Measurements from ENCODE around the gene PLEKHM2. TPM values are rescaled to one million over a fixed set of nuclear protein-coding genes. Genes with fewer than 3 reads are reported as not detected.

Gene PLEKHM2
- total RNA-seq, 5 donors from 2014 or later (not counting 1 experiment from before 2014, with no cell fraction given) = 52.5 to 65.2 (median 59.6) TPM

GRCh38 chr1:15750924-15751323 is 66.8 kb downstream of the PLEKHM2 start:
- H3K4me1 Mint-ChIP-seq = peaks cover 0 to 3% (median 2%) of the 10 kb centered on the region in 3 donors
- H3K27me3 ChIP-seq (replicated peaks in 1 of 2; ENCODE audit: control insufficient read depth in 2 of 2, extremely low read depth in 1 of 2, insufficient read depth in 2 of 2, low read length in 1 of 2) = peaks cover 2 to 34% of the 10 kb centered on the region in 2 experiments
- no peak overlapping the region for H3K27ac ChIP-seq (ENCODE audit: low read length)
- DNase-seq (no peak), ATAC-seq (replicated peaks in 1 of 4) (no peak)
- H3K27me3 Mint-ChIP-seq = peaks cover 9 to 20% of the 10 kb centered on the region in 2 donors
- WGBS (ENCODE audit: insufficient coverage) = 81% methylated on average over 6 of the region's 12 CpGs
- ChIA-PET CTCF (no interaction called here), POLR2A (no interaction called here)
- H3K4me1 ChIP-seq (ENCODE audit: control insufficient read depth in 1 of 2, extremely low read depth in 1 of 2, insufficient read depth in 2 of 2, low read length in 2 of 2) = peaks cover 0 to 3% of the 10 kb centered on the region in 2 experiments
- no peaks in the 10 kb centered on the region for H3K9me3 Mint-ChIP-seq
- no peaks in the 10 kb centered on the region for H3K9me3 ChIP-seq
- no peak overlapping the region for H3K4me3 ChIP-seq (ENCODE audit: control insufficient read depth in 1 of 2, extremely low read depth in 1 of 2, low read length in 1 of 2)
- H3K36me3 ChIP-seq (ENCODE audit: control insufficient read depth in 2 of 2, extremely low read depth in 1 of 2, insufficient read depth in 1 of 2, low read length in 1 of 2) = no peaks in the 10 kb centered on the region
- no peak overlapping the region for H3K4me3 Mint-ChIP-seq
- H3K27ac Mint-ChIP-seq = no peak overlapping the region
- H3K36me3 Mint-ChIP-seq = no peaks in the 10 kb centered on the region

DNA sequence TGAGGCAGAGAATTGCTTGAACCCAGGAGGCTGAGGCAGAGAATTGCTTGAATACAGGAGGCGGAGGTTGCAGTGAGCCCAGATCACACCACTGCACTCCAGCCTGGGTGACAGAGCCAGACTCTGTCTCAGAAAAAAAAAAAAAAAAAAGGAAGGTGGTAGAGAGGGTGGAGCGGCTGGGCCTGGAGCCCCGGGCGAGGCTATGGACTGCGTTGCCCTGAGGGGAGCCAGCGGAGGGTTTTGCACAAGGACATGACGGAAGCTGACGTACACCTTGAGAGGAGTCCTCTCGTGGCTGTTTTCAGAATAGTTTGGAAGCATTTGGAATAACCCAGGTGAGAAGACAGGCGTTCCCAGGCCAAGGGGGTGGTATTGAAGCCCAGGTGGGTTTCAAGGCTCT is 67.6 kb downstream of the PLEKHM2 start:
- ATAC-seq (replicated peaks in 1 of 4) (no peak), DNase-seq (no peak)
- 92% methylated on average over 10 of the region's 10 CpGs for WGBS (ENCODE audit: insufficient coverage)
- Mint-ChIP-seq H3K9me3 (no peaks in the 10 kb centered on the region), H3K36me3 (no peaks in the 10 kb centered on the region), H3K27ac (no peak overlapping the region), H3K4me1 (peaks cover 7 to 11% (median 10%) of the 10 kb centered on the region in 3 donors), H3K27me3 (peaks cover 13 to 27% of the 10 kb centered on the region in 2 donors), H3K4me3 (no peak overlapping the region)
- H3K27ac ChIP-seq (ENCODE audit: low read length) = no peak overlapping the region
- H3K4me1 ChIP-seq (ENCODE audit: control insufficient read depth in 1 of 2, extremely low read depth in 1 of 2, insufficient read depth in 2 of 2, low read length in 2 of 2) = peaks cover 2 to 10% of the 10 kb centered on the region in 2 experiments
- ChIA-PET POLR2A (no interaction called here), CTCF (no interaction called here)
- peaks cover 3 to 41% of the 10 kb centered on the region in 2 experiments for H3K27me3 ChIP-seq (replicated peaks in 1 of 2; ENCODE audit: control insufficient read depth in 2 of 2, extremely low read depth in 1 of 2, insufficient read depth in 2 of 2, low read length in 1 of 2)
- H3K9me3 ChIP-seq = no peaks in the 10 kb centered on the region
- H3K4me3 ChIP-seq (ENCODE audit: control insufficient read depth in 1 of 2, extremely low read depth in 1 of 2, low read length in 1 of 2) = no peak overlapping the region
- H3K36me3 ChIP-seq (ENCODE audit: control insufficient read depth in 2 of 2, extremely low read depth in 1 of 2, insufficient read depth in 1 of 2, low read length in 1 of 2) = no peaks in the 10 kb centered on the region

DNA sequence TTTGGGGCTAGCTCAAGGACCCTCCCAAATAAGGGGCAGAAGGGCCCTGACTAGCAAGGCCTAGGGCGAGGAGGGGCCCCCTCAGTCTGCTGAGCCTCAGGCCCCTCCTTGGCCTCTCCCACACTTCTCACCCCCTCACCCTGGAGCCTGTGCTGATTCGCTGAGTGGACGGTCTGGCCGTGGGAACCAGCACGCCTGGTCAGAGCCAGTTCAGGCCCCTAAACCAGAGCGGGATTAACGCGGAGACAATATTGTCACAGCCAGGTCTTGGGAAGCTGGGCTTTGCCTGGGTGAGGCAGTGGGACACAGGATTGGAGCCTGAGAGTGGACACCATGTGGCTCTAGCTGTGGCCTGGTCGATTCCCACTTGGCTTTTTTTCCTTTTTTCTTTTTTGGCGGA is 69.7 kb downstream of the PLEKHM2 start:
- ATAC-seq (replicated peaks in 1 of 4) = no peak
- H3K4me3 Mint-ChIP-seq = no peak overlapping the region
- H3K27ac Mint-ChIP-seq = no peak overlapping the region
- H3K4me3 ChIP-seq (ENCODE audit: control insufficient read depth in 1 of 2, extremely low read depth in 1 of 2, low read length in 1 of 2) = no peak overlapping the region
- H3K4me1 ChIP-seq (ENCODE audit: control insufficient read depth in 1 of 2, extremely low read depth in 1 of 2, insufficient read depth in 2 of 2, low read length in 2 of 2) = peaks cover 4 to 24% of the 10 kb centered on the region in 2 experiments
- peaks cover 17 to 40% of the 10 kb centered on the region in 2 donors for H3K27me3 Mint-ChIP-seq
- H3K9me3 ChIP-seq = no peaks in the 10 kb centered on the region
- no peaks in the 10 kb centered on the region for H3K36me3 ChIP-seq (ENCODE audit: control insufficient read depth in 2 of 2, extremely low read depth in 1 of 2, insufficient read depth in 1 of 2, low read length in 1 of 2)
- 94% methylated on average over 8 of the region's 10 CpGs for WGBS (ENCODE audit: insufficient coverage)
- no peaks in the 10 kb centered on the region for H3K9me3 Mint-ChIP-seq
- DNase-seq = no peak
- POLR2A ChIA-PET = no interaction called here
- H3K36me3 Mint-ChIP-seq = no peaks in the 10 kb centered on the region
- H3K27ac ChIP-seq (ENCODE audit: low read length) = no peak overlapping the region
- peaks cover 6 to 49% of the 10 kb centered on the region in 2 experiments for H3K27me3 ChIP-seq (replicated peaks in 1 of 2; ENCODE audit: control insufficient read depth in 2 of 2, extremely low read depth in 1 of 2, insufficient read depth in 2 of 2, low read length in 1 of 2)
- CTCF ChIA-PET = no interaction called here
- peaks cover 12 to 21% (median 18%) of the 10 kb centered on the region in 3 donors for H3K4me1 Mint-ChIP-seq

DNA sequence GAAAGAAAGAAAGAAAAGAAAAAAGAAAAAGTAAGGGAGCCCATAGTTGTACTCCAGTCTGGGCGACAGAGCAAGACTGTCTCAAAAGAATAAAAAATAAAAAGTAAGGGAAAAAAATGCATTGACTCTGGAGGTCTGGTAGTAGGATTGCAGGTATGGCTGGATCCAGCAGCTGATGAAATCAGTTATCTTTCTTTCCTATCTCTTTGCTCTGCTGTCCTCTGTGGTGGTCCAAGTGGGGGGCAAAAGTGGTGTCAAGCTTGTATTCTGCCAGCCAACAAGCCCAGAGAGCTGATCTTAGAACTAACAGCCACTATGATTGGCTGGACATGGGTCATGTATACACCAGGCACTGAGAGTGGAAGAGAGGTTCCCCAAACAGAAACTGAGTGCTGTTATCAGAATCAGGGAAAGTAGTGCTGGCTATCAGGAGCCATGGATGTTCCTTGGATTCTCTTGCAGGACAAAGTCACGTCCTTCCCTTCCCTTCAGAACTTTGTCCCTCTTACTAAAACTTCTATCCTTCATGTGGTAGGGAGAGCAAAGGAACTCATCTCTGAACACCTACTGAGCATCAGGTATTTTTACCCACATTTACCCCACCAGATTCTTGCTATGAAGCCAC is 71.0 kb downstream of the PLEKHM2 start:
- Histone ChIP-seq H3K36me3 (ENCODE audit: control insufficient read depth in 2 of 2, extremely low read depth in 1 of 2, insufficient read depth in 1 of 2, low read length in 1 of 2) (no peaks in the 10 kb centered on the region), H3K4me1 (ENCODE audit: control insufficient read depth in 1 of 2, extremely low read depth in 1 of 2, insufficient read depth in 2 of 2, low read length in 2 of 2) (peaks cover 4 to 33% of the 10 kb centered on the region in 2 experiments), H3K27ac (ENCODE audit: low read length) (no peak overlapping the region), H3K4me3 (ENCODE audit: control insufficient read depth in 1 of 2, extremely low read depth in 1 of 2, low read length in 1 of 2) (no peak overlapping the region), H3K27me3 (replicated peaks in 1 of 2; ENCODE audit: control insufficient read depth in 2 of 2, extremely low read depth in 1 of 2, insufficient read depth in 2 of 2, low read length in 1 of 2) (peaks cover 6 to 54% of the 10 kb centered on the region in 2 experiments), H3K9me3 (no peaks in the 10 kb centered on the region)
- Mint-ChIP-seq H3K27me3 (peaks cover 24 to 47% of the 10 kb centered on the region in 2 donors), H3K36me3 (no peaks in the 10 kb centered on the region), H3K4me3 (no peak overlapping the region), H3K9me3 (no peaks in the 10 kb centered on the region), H3K27ac (no peak overlapping the region), H3K4me1 (peaks cover 14 to 23% (median 18%) of the 10 kb centered on the region in 3 donors)
- DNase-seq (no peak), ATAC-seq (replicated peaks in 1 of 4) (no peak)
- CTCF ChIA-PET = no interaction called here
- POLR2A ChIA-PET = interaction anchor here in 1 of 2 donors (0.6 kb wide), 1 partner anchor 137 kb away, joined by 8 read pairs; no protein-coding TSS in a partner anchor
- no CpG with 5 or more reads among the region's 2 CpGs for WGBS (ENCODE audit: insufficient coverage)

DNA sequence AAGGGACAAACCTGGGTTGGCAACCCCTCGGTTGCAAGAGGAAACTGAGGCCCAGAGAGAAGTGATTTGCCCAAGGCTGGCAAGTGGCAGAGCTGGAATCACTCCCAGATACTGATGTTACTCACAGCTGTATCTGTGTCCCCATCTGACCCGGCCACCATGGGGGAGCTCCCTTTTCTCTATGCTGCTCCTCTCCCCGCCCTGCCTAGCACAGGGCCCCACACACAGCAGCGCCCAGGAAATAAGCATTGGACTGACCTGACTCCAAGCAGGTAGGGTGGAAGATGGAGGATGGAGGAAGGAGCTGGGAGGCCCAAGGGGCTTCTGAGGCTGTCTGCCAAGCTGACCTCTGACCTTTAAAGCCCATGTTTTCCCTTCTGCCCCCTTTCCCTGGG is 71.5 kb downstream of the PLEKHM2 start:
- CTCF ChIA-PET = no interaction called here
- H3K27me3 Mint-ChIP-seq = peaks cover 26 to 50% of the 10 kb centered on the region in 2 donors
- H3K27ac Mint-ChIP-seq = no peak overlapping the region
- Histone ChIP-seq H3K4me3 (ENCODE audit: control insufficient read depth in 1 of 2, extremely low read depth in 1 of 2, low read length in 1 of 2) (no peak overlapping the region), H3K4me1 (ENCODE audit: control insufficient read depth in 1 of 2, extremely low read depth in 1 of 2, insufficient read depth in 2 of 2, low read length in 2 of 2) (peaks cover 4 to 33% of the 10 kb centered on the region in 2 experiments), H3K36me3 (ENCODE audit: control insufficient read depth in 2 of 2, extremely low read depth in 1 of 2, insufficient read depth in 1 of 2, low read length in 1 of 2) (no peaks in the 10 kb centered on the region), H3K27me3 (replicated peaks in 1 of 2; ENCODE audit: control insufficient read depth in 2 of 2, extremely low read depth in 1 of 2, insufficient read depth in 2 of 2, low read length in 1 of 2) (peaks cover 8 to 59% of the 10 kb centered on the region in 2 experiments), H3K9me3 (no peaks in the 10 kb centered on the region), H3K27ac (ENCODE audit: low read length) (no peak overlapping the region)
- H3K4me3 Mint-ChIP-seq = no peak overlapping the region
- H3K36me3 Mint-ChIP-seq = no peaks in the 10 kb centered on the region
- POLR2A ChIA-PET = no interaction called here
- ATAC-seq (replicated peaks in 1 of 4) (no peak), DNase-seq (no peak)
- peaks cover 14 to 23% (median 18%) of the 10 kb centered on the region in 3 donors for H3K4me1 Mint-ChIP-seq
- H3K9me3 Mint-ChIP-seq = no peaks in the 10 kb centered on the region
- WGBS (ENCODE audit: insufficient coverage) = 75% methylated on average over 1 of the region's 4 CpGs

GRCh38 chr1:15756143-15757015 is 72.3 kb downstream of the PLEKHM2 start:
- 12% methylated on average over 13 of the region's 21 CpGs for WGBS (ENCODE audit: insufficient coverage)

More at GRCh38 chr1:15756143-15757015, 72.3 kb downstream of the PLEKHM2 start:
- peaks cover 27 to 55% of the 10 kb centered on the region in 2 donors for H3K27me3 Mint-ChIP-seq
- Histone ChIP-seq H3K27ac (ENCODE audit: low read length) (no peak overlapping the region), H3K4me1 (ENCODE audit: control insufficient read depth in 1 of 2, extremely low read depth in 1 of 2, insufficient read depth in 2 of 2, low read length in 2 of 2) (peaks cover 4 to 33% of the 10 kb centered on the region in 2 experiments), H3K27me3 (replicated peaks in 1 of 2; ENCODE audit: control insufficient read depth in 2 of 2, extremely low read depth in 1 of 2, insufficient read depth in 2 of 2, low read length in 1 of 2) (peaks cover 12 to 66% of the 10 kb centered on the region in 2 experiments), H3K9me3 (no peaks in the 10 kb centered on the region), H3K36me3 (ENCODE audit: control insufficient read depth in 2 of 2, extremely low read depth in 1 of 2, insufficient read depth in 1 of 2, low read length in 1 of 2) (no peaks in the 10 kb centered on the region), H3K4me3 (ENCODE audit: control insufficient read depth in 1 of 2, extremely low read depth in 1 of 2, low read length in 1 of 2) (peak overlapping the region in 1 of 2 donors; percentile 44)
- POLR2A ChIA-PET = no interaction called here
- no peak overlapping the region for H3K27ac Mint-ChIP-seq
- H3K4me1 Mint-ChIP-seq = peaks cover 14 to 23% (median 18%) of the 10 kb centered on the region in 3 donors
- no peaks in the 10 kb centered on the region for H3K36me3 Mint-ChIP-seq
- no peaks in the 10 kb centered on the region for H3K9me3 Mint-ChIP-seq
- peak overlapping the region in 1 of 3 donors; percentile 78 for H3K4me3 Mint-ChIP-seq
- DNase-seq (peak in 5 of 35 experiments; percentile 8 to 25 (median 13)), ATAC-seq (replicated peaks in 1 of 4) (peak in 3 of 4 experiments; percentile 30 to 61 (median 31))
- CTCF ChIA-PET = no interaction called here

Data from T-cell (primary cell).